VCaP (cell line): ENCODE data around the gene TGFBR1.
"Not testable (repeated sequence)": the region's sequence is repeated elsewhere in the genome, so short reads cannot be mapped to it uniquely, and the experiment has no call there.

Experiments used
- H3K27ac ChIP-seq: fragments of 450-650 bp; 2 replicates; pipeline ENCODE4 v1.5.1; 2017
- TF ChIP-seq, protein P1 (sequence below): fragments of 450-650 bp; conservative IDR thresholded peaks from 2 replicates; pipeline ENCODE4 v1.5.1; 2017; ENCODE audit warnings: mild to moderate bottlenecking, moderate library complexity

Gene TGFBR1

GRCh38 chr9:99092643-99093491 lies 12.0 kb upstream of the TGFBR1 start:
- no peak overlapping the region for H3K27ac ChIP-seq
- TF ChIP-seq, protein P1, sequence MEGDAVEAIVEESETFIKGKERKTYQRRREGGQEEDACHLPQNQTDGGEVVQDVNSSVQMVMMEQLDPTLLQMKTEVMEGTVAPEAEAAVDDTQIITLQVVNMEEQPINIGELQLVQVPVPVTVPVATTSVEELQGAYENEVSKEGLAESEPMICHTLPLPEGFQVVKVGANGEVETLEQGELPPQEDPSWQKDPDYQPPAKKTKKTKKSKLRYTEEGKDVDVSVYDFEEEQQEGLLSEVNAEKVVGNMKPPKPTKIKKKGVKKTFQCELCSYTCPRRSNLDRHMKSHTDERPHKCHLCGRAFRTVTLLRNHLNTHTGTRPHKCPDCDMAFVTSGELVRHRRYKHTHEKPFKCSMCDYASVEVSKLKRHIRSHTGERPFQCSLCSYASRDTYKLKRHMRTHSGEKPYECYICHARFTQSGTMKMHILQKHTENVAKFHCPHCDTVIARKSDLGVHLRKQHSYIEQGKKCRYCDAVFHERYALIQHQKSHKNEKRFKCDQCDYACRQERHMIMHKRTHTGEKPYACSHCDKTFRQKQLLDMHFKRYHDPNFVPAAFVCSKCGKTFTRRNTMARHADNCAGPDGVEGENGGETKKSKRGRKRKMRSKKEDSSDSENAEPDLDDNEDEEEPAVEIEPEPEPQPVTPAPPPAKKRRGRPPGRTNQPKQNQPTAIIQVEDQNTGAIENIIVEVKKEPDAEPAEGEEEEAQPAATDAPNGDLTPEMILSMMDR: no peak

DNA sequence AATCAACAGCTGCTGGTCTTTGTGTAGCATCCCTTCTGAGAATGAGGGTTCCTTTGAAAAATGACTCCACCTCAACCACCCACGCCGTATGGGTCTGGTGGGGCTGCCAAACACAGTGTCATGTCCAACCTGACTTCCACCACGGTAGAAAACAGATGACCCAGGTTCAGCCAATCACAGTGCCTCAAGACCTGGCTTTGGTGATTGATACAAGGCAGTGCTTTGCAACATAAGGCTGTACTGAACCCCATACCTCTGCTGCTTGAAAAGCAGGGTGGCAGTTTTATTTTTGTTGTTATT lies 11.5 kb upstream of the TGFBR1 start:
- no peak overlapping the region for H3K27ac ChIP-seq
- TF ChIP-seq, protein P1: no peak

GRCh38 chr9:99095565-99095964 lies 9.3 kb upstream of the TGFBR1 start:
- TF ChIP-seq, protein P1: no peak
- no peak overlapping the region for H3K27ac ChIP-seq

GRCh38 chr9:99096409-99096808 lies 8.5 kb upstream of the TGFBR1 start:
- no peak overlapping the region for H3K27ac ChIP-seq
- TF ChIP-seq, protein P1: no peak

- not testable (repeated sequence) for H3K27ac ChIP-seq
Measured at GRCh38 chr9:99099806-99100585, 4.9 kb upstream of the TGFBR1 start.

DNA sequence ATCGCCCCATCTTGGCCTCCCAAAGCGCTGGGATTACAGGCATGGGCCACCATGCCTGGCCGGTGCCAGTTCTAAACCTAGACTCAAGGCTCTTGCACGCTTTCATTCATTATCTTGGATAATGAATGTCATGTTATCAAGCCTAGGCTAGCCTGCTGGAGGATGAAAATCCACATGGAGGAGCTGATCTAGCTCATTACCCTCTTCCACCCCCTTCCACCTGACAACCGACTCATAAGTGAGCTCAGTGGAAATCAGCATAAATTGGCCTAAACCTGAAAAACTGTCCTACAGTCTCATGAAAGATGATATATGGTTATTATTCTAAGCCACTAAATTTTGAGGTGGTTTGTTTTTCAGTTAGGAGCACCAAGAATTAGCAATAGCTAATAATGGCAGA lies 3.6 kb upstream of the TGFBR1 start:
- TF ChIP-seq, protein P1: no peak
- H3K27ac ChIP-seq: no peak overlapping the region

DNA sequence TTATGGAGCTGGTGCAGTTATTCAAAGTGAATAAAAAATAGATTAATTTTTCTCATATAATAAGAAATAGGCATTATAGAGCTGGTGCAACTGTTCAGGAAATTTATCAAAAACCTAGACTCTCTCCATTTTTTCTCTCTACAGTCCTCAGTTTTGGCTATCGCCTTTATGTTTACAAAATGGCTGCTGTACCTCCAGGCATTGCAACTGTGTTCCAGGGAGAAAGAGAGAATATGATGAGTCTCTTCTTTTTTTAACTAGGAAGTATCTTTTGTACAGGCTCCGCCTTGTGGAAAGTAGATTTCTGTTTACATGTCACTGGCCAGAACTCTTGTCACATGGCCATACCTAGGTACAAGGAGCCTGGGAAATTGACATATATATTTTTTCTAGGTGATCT lies 3.1 kb upstream of the TGFBR1 start:
- H3K27ac ChIP-seq: no peak overlapping the region
- TF ChIP-seq, protein P1: no peak
